Activated CD4-positive, alpha-beta T cell treated with anti-CD3 and anti-CD28 coated beads, Interleukin-2, amount 10 ng/mL, durations not matched to agents 7 days and 5 days (primary cell): ENCODE data around the gene ZNF445. TPM values are rescaled to one million over a fixed set of nuclear protein-coding genes. Genes with fewer than 3 reads are reported as not detected.
A peak's percentile ranks its signal among the peaks of the same experiment; 100 is the strongest.

Experiments used
- CTCF ChIA-PET: fragments of 350-600 bp; sonication (Branson Sonifier 250); formaldehyde crosslinking; loops from one replicate; lab custom pipeline; 2021; ENCODE audit warnings: antibody characterized with exemption; lab: Charles Lee
- POLR2A ChIA-PET: fragments of 350-600 bp; sonication (Branson Sonifier 250); formaldehyde crosslinking; loops from one replicate; lab custom pipeline; 2021; ENCODE audit warnings: antibody characterized with exemption; lab: Charles Lee
- DNase-seq: peaks from one replicate; pipeline ENCODE4 v3.0.0-alpha.2; 2020
- H3K27ac Mint-ChIP-seq: one replicate; pipeline ENCODE4 v1.8.0; 2021; ENCODE audit warnings: mild to moderate bottlenecking, moderate library complexity, mixed read lengths
- H3K27me3 Mint-ChIP-seq: one replicate; pipeline ENCODE4 v1.8.0; 2021; ENCODE audit warnings: mixed read lengths
- H3K36me3 Mint-ChIP-seq: one replicate; pipeline ENCODE4 v1.8.0; 2021; ENCODE audit warnings: low read depth, mixed read lengths
- H3K4me1 Mint-ChIP-seq: one replicate; pipeline ENCODE4 v1.8.0; 2021; ENCODE audit warnings: mixed read lengths
- H3K4me3 Mint-ChIP-seq: one replicate; pipeline ENCODE4 v1.8.0; 2021; ENCODE audit warnings: mild to moderate bottlenecking, moderate library complexity, mixed read lengths
- H3K9me3 Mint-ChIP-seq: one replicate; pipeline ENCODE4 v1.8.0; 2021; ENCODE audit warnings: mixed read lengths
- total RNA-seq, 2 experiments: library from RNA; stranded (reverse); gene quantifications; one replicate each; pipeline ENCODE4 v1.2.3, GENCODE V29; 2021

ZNF445 gene
- total RNA-seq, 2 experiments from 2014 or later, result 22.4 to 24.9 TPM

DNA sequence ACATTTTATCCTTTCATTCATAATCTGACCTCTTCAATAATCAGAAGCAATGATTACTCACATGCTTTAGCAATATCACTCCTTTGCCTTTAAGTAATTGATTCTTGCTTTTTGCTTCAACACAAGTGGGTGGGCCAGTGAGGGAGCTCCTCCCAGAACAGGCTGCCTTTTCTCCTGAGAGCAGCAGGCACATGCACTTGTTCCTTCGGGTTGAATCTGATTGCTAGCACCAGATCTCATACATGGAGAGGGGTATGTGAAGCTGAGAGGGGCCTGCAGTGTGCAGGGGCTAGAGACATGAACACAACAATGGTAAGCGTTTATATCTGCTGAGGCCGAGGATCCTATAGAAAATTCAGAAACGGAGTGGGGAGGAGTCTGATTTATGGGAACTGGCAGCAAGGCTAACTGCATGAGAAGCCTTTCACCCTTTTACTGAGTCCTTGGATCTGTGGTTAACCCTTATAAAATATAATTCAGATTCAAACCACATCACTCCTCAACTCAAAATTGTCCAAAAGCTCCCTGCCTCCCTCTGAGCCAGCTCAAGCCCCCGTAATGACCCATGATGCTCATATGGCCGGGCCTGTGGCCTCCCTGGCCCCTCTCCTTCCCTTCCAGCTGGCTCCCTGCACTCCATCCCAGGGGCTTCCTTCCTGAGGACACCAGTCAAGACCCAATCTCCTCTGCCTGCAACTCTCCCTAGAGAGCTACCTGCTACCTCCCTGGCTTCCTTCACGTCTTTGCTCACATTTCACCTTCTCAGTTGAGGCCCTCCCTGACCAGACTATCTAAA is 32.4 kb downstream of the ZNF445 start:
- H3K4me3 Mint-ChIP-seq, result no peak overlapping the region
- ChIA-PET POLR2A (interaction anchor here (1.0 kb wide), 1 partner anchor 284 kb away, joined by 3 read pairs; no protein-coding TSS in a partner anchor), CTCF (no interaction called here)
- H3K4me1 Mint-ChIP-seq, result peaks cover 27% of the 10 kb centered on the region
- peaks cover 78% of the 10 kb centered on the region for H3K36me3 Mint-ChIP-seq
- no peak for DNase-seq
- peaks cover 38% of the 10 kb centered on the region for H3K9me3 Mint-ChIP-seq
- no peaks in the 10 kb centered on the region for H3K27me3 Mint-ChIP-seq
- H3K27ac Mint-ChIP-seq, result no peak overlapping the region

DNA sequence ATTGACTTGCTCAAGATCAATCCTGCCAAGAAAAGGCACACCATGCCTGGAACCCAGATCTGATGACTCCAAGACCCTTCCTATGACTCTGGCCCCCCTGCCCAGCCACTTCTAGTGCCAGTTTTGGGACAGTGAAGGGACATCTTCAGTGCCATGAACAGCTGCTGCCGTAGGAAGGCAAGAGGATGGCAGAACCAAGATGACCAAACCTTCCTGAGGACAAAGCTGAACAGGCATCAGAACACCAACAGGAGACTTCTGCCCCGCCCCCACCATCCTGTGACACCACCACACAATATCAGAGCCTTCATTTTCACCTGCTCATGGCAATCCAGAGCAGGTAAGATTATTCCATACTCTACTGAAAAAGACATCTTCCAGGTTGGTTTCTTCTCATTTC is 33.0 kb downstream of the ZNF445 start:
- H3K4me1 Mint-ChIP-seq, result peaks cover 34% of the 10 kb centered on the region
- CTCF ChIA-PET, result no interaction called here
- peaks cover 73% of the 10 kb centered on the region for H3K36me3 Mint-ChIP-seq
- POLR2A ChIA-PET, result interaction anchor here (1.0 kb wide), 1 partner anchor 284 kb away, joined by 3 read pairs; no protein-coding TSS in a partner anchor
- H3K27me3 Mint-ChIP-seq, result no peaks in the 10 kb centered on the region
- DNase-seq, result no peak
- H3K4me3 Mint-ChIP-seq, result no peak overlapping the region
- no peak overlapping the region for H3K27ac Mint-ChIP-seq
- H3K9me3 Mint-ChIP-seq, result peaks cover 37% of the 10 kb centered on the region

DNA sequence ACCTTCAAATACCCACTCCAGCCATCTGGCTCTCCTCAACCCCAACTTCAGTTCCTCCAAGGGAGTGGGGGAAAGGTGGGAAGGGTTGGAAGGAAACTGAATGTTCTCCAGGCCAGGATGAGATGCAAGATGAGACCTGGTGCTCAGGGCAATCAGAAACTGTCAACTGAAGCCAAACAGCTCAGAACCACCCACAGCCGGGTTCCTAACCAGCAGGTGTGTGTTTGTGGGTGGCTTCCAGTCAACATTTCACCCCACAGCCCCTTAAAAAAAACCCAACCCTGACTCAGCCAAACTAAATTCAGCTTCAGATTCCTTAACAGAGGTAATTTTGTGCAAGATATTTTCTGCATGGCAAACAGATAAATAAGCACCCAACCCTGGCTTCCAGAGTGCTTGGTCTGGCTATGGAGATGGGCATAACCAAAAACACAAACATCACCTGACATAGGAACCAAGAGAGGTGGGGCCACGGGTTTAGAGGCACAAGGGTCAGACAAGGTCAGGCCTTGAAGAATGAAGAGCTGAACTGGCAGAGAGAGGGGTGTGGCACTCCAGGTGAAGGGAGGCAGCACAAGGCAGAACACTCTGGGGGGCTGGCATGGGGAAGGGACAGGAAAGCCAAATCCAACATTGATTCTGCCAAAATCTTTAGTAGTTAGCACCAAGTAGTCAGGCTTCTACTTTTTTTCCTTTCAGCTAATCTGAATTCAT is 34.7 kb downstream of the ZNF445 start:
- H3K27ac Mint-ChIP-seq, result peak overlapping the region; percentile 55
- no peak for DNase-seq
- ChIA-PET POLR2A (no interaction called here), CTCF (interaction anchor here (1.2 to 2.2 kb wide), 2 partner anchors 11 to 13 kb away, joined by 3 to 9 read pairs; no protein-coding TSS in a partner anchor)
- no peak overlapping the region for H3K4me3 Mint-ChIP-seq
- peaks cover 59% of the 10 kb centered on the region for H3K36me3 Mint-ChIP-seq
- H3K4me1 Mint-ChIP-seq, result peaks cover 39% of the 10 kb centered on the region
- peaks cover 20% of the 10 kb centered on the region for H3K9me3 Mint-ChIP-seq
- H3K27me3 Mint-ChIP-seq, result no peaks in the 10 kb centered on the region

DNA sequence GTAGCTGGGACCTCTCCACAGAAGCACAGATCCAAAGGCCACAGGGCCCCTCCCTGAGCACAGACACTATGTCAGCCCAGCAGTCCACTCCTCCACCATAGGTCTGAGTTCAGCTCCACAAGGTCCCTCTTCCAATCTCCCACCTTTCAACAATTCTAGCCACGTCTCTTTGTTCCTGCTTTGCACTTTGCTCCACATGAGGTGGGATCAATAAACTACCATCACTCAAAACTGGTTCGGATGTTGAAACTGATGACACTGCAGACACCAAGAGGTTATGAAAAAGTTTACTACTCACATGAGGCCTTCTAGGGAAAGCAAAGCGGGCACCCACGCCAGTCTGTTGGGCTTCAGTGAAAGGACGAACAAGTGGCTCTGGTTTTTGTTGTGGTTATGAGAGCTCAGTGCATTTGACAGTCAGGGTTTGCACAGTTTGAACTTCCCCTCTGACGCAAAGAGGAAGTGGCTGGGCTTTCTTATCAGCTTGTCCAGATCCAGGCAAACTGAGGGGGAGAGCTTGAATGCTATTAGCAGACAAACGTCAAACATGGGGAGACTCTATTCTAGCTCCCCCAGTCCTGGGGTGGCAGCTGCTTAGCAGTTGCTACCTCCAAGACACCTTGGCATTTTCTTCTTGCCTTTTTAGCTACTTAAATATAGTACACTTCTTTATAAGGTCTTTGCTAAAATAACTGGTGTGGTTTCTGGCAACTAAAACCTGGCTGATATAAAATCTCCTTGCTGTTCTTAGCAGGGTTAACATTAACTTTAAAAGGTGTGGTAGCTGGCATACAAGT is 37.8 kb downstream of the ZNF445 start:
- Mint-ChIP-seq H3K4me1 (peaks cover 39% of the 10 kb centered on the region), H3K36me3 (peaks cover 40% of the 10 kb centered on the region), H3K4me3 (peak overlapping the region; percentile 51), H3K27me3 (no peaks in the 10 kb centered on the region), H3K9me3 (peaks cover 3% of the 10 kb centered on the region), H3K27ac (peak overlapping the region; percentile 90)
- POLR2A ChIA-PET, result no interaction called here
- CTCF ChIA-PET, result interaction anchor here (0.6 kb wide), 2 partner anchors 12 to 840 kb away, joined by 3 read pairs; no protein-coding TSS in a partner anchor
- DNase-seq, result peak; percentile 78

DNA sequence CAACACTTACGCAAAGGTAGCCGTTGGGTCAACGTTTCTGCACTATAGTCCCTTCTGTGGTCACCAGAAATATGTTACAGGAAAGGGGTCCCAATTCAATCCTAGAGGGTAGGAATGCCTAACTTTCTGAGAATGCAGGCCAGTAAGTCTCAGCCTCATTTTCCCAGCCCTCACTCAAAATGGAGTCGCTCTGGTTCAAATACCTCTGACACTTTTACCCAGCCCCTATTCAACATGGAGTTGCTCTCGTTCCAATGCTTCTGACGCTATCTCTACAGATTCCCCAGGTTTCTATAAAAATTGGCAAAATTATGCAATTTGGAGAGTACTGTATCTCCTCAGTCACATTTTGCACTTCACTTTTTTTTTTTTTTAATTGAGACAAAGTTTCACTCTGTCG is 39.7 kb downstream of the ZNF445 start:
- H3K27ac Mint-ChIP-seq, result no peak overlapping the region
- H3K4me3 Mint-ChIP-seq, result no peak overlapping the region
- peaks cover 2% of the 10 kb centered on the region for H3K9me3 Mint-ChIP-seq
- CTCF ChIA-PET, result no interaction called here
- DNase-seq, result no peak
- peaks cover 37% of the 10 kb centered on the region for H3K4me1 Mint-ChIP-seq
- POLR2A ChIA-PET, result no interaction called here
- no peaks in the 10 kb centered on the region for H3K27me3 Mint-ChIP-seq
- H3K36me3 Mint-ChIP-seq, result peaks cover 29% of the 10 kb centered on the region

DNA sequence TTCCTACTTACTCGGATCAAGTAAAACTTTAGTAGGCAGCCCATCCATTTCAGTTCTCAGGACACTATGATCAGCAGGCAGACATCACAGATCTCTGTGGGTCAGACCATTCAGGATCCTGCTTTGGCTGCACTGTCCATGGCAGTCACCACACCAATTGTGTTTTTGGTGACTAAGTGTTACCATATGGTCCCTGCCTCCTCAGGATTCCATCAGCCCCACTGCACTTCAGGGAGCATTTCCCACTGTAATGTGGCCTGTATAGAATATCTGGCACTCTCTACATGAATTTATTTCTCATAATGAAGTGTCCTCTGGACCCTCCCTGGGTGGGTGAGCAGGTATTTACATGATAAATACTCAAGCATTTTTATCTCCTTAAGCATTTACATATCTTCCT is 41.3 kb downstream of the ZNF445 start:
- no peaks in the 10 kb centered on the region for H3K27me3 Mint-ChIP-seq
- peaks cover 2% of the 10 kb centered on the region for H3K9me3 Mint-ChIP-seq
- peaks cover 13% of the 10 kb centered on the region for H3K36me3 Mint-ChIP-seq
- peaks cover 23% of the 10 kb centered on the region for H3K4me1 Mint-ChIP-seq
- ChIA-PET POLR2A (no interaction called here), CTCF (interaction anchor here (0.7 to 1.1 kb wide), 2 partner anchors 17 to 25 kb away, joined by 3 read pairs; no protein-coding TSS in a partner anchor)
- no peak overlapping the region for H3K4me3 Mint-ChIP-seq
- DNase-seq, result no peak
- H3K27ac Mint-ChIP-seq, result no peak overlapping the region

DNA sequence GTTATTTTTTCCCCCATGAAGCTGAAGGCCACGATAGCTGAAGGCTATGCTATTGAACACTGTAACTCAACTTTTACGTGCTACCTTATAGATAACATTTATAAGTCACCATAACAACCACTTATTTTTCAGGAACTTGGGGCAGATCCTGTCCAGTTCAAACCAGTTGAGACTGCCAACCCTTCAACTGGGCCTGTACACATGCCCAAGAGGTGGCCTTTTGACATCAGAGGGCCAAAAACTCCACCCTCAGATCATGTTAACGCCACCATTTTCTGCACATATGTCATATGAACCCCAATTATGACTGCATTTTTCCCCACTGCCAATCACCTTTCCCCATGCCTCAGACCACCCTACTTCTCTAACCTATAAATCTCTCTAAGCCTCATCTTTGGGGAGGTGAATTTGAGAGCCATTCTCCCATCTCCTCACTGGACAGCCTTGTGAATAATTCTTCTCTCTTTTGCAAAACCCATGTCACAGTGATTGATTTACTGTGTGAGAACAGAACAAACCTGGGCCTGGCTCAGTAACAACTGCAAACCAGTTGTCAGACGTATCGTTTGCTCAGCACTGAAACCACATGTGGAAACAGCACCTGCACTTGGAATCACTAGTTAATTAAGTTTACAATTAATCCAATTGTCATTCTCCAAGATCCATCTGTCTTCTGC is 42.5 kb downstream of the ZNF445 start:
- DNase-seq, result no peak
- ChIA-PET CTCF (interaction anchor here (1.1 kb wide), 1 partner anchor 26 kb away, joined by 3 read pairs; no protein-coding TSS in a partner anchor), POLR2A (no interaction called here)
- Mint-ChIP-seq H3K9me3 (peaks cover 2% of the 10 kb centered on the region), H3K4me3 (no peak overlapping the region), H3K36me3 (peaks cover 12% of the 10 kb centered on the region), H3K27ac (no peak overlapping the region), H3K4me1 (peaks cover 11% of the 10 kb centered on the region), H3K27me3 (no peaks in the 10 kb centered on the region)

DNA sequence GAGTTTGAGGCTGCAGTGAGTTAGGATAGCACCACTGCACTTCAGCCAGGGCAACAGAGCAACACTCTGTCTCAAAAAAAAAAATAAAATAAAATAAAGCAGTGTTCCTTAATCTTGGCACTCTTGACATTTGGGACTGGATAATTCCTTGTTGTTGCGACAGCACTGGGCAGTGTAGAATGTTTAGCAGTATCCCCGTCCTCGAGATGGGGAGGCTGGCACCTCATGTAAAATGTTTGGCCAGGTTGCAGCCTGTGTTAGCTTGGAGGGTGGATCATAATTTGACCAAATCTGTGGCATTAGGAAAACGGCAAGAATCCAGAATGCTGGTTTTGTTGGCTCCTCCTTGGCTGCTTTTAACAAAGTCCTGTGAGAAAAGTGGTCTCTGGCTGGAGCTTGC is 47.0 kb downstream of the ZNF445 start:
- DNase-seq, result no peak
- peaks cover 3% of the 10 kb centered on the region for H3K36me3 Mint-ChIP-seq
- no peaks in the 10 kb centered on the region for H3K9me3 Mint-ChIP-seq
- POLR2A ChIA-PET, result no interaction called here
- no peaks in the 10 kb centered on the region for H3K27me3 Mint-ChIP-seq
- CTCF ChIA-PET, result no interaction called here
- H3K4me1 Mint-ChIP-seq, result no peaks in the 10 kb centered on the region
- H3K4me3 Mint-ChIP-seq, result no peak overlapping the region
- no peak overlapping the region for H3K27ac Mint-ChIP-seq

DNA sequence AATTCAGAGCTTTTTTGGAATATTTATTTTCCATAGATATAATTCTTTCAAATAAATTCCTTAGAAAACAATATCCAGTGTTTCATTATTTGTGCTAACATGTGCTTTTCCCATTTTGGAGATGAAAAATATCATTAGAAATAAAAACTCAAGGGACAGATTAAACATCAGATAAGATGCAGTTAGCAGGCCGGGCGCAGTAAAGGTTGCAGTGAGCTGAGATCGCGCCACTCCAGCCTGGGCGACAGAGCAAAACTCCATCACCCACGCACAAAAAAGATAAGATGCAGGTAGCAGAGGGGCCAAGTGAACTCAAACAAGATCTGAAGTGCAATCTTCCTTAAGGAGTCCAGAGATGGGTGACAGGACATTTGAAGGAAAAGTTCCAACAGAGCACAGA is 48.0 kb downstream of the ZNF445 start:
- ChIA-PET POLR2A (no interaction called here), CTCF (no interaction called here)
- Mint-ChIP-seq H3K36me3 (no peaks in the 10 kb centered on the region), H3K27me3 (no peaks in the 10 kb centered on the region), H3K4me3 (no peak overlapping the region), H3K4me1 (no peaks in the 10 kb centered on the region), H3K9me3 (no peaks in the 10 kb centered on the region), H3K27ac (no peak overlapping the region)
- DNase-seq, result no peak

DNA sequence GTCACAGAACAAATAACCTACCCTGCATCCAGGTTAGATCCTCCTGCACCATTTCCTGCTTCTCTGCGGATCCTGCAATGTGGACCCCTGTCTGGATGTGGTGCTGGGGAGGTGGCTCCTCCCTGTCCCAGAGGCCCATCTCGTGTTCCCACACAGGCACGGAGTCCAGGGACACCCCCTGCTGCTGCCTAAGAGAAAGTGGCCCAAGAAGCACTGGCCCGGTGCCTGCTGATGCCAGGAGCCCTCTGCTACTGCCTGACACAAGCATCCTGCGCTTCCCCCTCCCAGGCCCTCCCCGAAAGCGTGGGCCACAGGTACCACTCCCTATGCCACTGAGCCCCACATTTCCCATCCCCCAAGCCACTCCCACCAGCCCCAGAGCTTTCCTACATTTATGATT is 48.6 kb downstream of the ZNF445 start:
- ChIA-PET CTCF (no interaction called here), POLR2A (no interaction called here)
- Mint-ChIP-seq H3K27me3 (no peaks in the 10 kb centered on the region), H3K4me1 (no peaks in the 10 kb centered on the region), H3K27ac (no peak overlapping the region), H3K4me3 (no peak overlapping the region), H3K36me3 (no peaks in the 10 kb centered on the region), H3K9me3 (no peaks in the 10 kb centered on the region)
- no peak for DNase-seq

DNA sequence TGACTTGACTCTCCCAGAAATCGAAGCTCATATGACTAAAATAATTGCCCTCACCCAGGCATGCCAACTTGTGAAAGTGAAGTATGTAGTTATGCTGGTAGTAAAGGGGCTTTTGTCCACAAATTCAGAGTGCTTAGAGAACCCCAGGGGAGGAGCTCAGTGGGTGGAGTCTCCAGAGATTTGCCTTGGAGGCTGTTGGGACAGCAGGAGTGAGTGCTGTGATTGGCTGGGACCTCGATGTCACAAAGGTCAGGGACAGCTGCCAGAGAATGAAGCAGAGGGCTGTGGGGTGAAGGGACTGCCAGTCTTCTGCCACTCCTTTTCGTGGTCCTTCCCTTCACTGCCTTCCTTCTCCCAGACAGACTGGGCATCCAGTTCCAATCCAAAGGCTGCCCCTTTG is 49.8 kb downstream of the ZNF445 start:
- no peaks in the 10 kb centered on the region for H3K36me3 Mint-ChIP-seq
- H3K27me3 Mint-ChIP-seq, result no peaks in the 10 kb centered on the region
- H3K4me3 Mint-ChIP-seq, result no peak overlapping the region
- ChIA-PET CTCF (interaction anchor here (1.0 kb wide), 1 partner anchor 11 kb away, joined by 3 read pairs; no protein-coding TSS in a partner anchor), POLR2A (no interaction called here)
- H3K4me1 Mint-ChIP-seq, result no peaks in the 10 kb centered on the region
- H3K27ac Mint-ChIP-seq, result no peak overlapping the region
- DNase-seq, result no peak
- H3K9me3 Mint-ChIP-seq, result no peaks in the 10 kb centered on the region

DNA sequence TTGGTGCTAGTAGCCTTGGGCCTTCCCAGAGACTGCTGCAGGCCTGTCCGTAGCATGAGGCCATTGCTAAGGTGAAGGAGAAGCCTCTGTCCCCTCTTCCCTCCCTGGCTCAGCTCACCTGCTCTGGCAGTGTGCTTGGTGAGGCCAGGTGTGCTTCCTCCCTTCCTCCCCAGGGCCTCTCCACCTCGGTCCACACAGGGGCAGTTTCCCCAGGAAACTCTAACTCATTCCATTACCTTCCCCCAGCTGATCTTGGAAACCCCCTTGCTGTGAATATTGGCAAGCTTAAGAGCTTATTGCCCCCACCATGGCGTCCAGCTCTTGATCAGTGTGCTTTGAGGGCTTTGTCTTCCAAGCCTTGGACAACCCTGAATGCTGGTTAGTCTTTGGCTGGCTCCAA is 52.7 kb downstream of the ZNF445 start:
- no peaks in the 10 kb centered on the region for H3K9me3 Mint-ChIP-seq
- ChIA-PET CTCF (interaction anchor here (0.9 kb wide), 1 partner anchor 36 kb away, joined by 3 read pairs; no protein-coding TSS in a partner anchor), POLR2A (no interaction called here)
- H3K4me3 Mint-ChIP-seq, result no peak overlapping the region
- H3K27ac Mint-ChIP-seq, result no peak overlapping the region
- H3K4me1 Mint-ChIP-seq, result no peaks in the 10 kb centered on the region
- no peak for DNase-seq
- no peaks in the 10 kb centered on the region for H3K27me3 Mint-ChIP-seq
- no peaks in the 10 kb centered on the region for H3K36me3 Mint-ChIP-seq
